Liver (tissue), 3 donors: ENCODE measurements around the gene ZNF587.

Source experiments
- CTCF ChIP-seq: fragments of 150-350 bp; IDR thresholded peaks from 2 replicates; pipeline ENCODE4 v1.5.1; 2017; ENCODE audit warnings: improper control_type of control experiment, low read depth, low read length; ENCODE audit not compliant: missing input control
- HNF4A ChIP-seq, 2 donors: conservative IDR thresholded peaks; 2 replicates each; pipeline ENCODE4 v1.6.1; 2016; ENCODE audit warnings: antibody characterized with exemption in 2 of 2, mild to moderate bottlenecking in 2 of 2
- JUND ChIP-seq, 2 donors: IDR thresholded peaks; 2 replicates each; pipeline ENCODE4 v1.6.1; 2016; ENCODE audit warnings: antibody characterized with exemption in 2 of 2
- YY1 ChIP-seq: IDR thresholded peaks from 2 replicates; pipeline ENCODE4 v1.6.1; 2016; ENCODE audit warnings: antibody characterized with exemption, mild to moderate bottlenecking
- donor health status: healthy.
- donor health status: healthy.

GRCh38 chr19:57887195-57887941 lies 37.7 kb downstream of the ZNF587 start:
- TF ChIP-seq CTCF = no peak
- TF ChIP-seq YY1 = no peak
- no peak for TF ChIP-seq JUND (IDR thresholded peaks at IDR 0.05)
- no peak for TF ChIP-seq HNF4A (conservative IDR thresholded peaks at IDR 0.05)
